ENCODE results near the gene ZBED6.
A peak's percentile ranks its signal among the peaks of the same experiment; 100 is the strongest.
"Not testable (repeated sequence)": the region's sequence is repeated elsewhere in the genome, so short reads cannot be mapped to it uniquely, and the experiment has no call there.

Gene ZBED6

DNA sequence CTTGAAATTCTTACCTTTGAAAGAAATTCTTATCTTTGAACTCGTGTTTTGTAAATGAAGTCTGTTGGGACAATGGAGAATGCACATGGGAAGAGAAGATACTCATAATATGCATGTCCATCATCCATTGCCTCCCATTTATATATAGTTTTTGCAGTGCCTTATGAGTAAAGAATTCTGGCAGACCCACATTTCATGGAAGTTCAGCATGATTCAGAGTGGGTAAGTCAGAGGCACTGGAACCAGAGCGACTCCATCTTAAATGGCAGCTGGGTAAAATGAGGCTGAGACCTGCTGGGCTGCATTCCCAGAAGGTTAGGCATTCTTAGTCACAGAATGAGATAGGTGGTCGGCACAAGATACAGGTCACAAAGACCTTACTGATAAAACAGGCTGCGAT lies 16.6 kb upstream of the ZBED6 start:
- no peak for DNase-seq

DNA sequence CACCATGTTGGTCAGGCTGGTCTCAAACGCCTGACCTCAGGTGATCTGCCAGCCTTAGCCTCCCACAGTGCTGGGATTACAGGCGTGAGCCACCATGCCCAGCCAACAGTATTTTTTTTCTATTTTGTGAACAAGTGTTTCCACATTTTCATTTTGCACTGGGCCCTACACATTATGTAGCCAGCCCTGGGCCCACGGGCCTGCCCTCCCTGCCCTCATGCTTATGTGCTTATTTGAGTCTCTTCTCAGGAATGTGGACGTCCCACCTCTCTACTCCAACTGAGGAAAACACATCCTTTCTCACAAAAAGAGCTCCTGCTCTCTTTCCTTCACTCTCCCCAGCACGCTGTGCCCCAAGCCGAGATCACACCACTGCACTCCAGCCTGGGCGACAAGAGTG lies 13.5 kb upstream of the ZBED6 start:
- DNase-seq = no peak

DNA sequence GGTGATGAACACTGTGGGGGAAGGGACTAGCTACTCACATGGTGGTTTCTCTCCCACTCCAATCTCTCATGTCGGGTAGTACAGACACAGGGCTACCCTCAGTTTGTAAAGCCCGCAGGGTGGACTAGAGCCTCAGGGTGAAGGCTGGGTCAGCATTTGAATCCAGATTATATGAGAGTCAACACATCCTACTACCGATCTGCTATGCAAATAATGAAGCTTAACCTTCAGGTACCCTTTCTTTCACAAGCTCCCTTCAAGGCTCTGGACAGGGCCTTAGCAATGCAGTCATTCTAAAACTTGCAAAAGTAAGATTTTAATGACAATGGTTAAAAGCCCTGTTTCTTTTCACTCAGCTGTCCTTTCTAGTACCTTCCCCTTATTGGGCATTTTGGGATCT lies 5.5 kb upstream of the ZBED6 start:
- DNase-seq = no peak

DNA sequence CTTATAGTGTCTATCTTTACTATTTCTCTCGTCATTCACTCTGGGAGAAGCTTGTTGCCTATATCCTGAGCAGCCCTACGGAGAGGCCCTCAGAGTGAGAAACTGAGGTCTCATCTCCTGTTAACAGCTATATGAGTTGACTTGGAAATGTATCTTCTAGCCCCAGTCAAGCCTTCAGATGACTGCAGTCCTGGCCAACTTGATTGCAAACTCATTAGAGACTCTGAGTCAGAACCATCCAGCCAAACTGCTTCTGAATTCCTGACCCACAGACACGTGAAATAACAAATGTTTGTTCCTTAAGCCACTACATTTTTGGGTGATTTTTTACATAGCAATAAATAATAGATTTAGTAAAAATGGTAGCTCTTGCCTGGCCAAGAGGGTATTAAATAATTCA lies 3.9 kb upstream of the ZBED6 start:
- no peak for DNase-seq

DNA sequence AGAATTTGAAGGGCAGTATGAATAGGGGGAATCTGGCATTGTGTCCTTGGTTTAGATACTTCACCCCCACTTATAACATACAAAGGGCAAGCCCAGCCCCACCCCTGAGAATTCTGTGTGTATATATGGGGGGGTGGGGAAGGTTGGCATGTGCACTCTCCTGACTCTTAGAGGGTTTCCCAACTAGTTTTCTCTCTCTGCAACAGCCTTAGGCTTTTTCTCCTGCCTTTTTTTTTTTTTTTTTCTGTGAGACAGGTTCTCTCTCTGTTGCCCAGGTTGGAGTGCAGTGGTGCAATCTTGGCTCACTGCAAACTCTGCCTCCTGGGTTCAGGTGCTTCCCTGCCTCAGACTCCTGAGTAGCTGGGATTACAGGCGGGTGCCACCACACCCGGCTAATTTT lies 2.9 kb upstream of the ZBED6 start:
- no peak for DNase-seq

DNA sequence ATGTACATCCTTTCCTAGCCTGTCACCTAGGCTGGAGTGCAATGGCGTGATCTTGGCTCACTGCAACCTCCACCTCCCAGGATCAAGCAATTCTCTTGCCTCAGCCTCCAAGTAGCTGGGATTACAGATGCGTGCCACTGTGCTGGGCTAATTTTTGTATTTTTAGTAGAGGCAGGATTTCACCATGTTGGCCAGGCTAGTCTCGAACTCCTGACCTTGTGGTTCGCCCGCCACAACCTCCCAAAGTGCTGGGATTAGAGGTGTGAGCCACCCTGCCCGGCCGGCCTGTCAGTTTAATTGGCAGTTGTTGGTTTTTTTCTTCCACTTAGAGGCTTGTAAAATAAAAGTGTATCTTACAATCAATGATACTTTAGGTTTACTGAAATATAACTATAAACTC lies 1.9 kb upstream of the ZBED6 start:
- DNase-seq = not testable (repeated sequence)

DNA sequence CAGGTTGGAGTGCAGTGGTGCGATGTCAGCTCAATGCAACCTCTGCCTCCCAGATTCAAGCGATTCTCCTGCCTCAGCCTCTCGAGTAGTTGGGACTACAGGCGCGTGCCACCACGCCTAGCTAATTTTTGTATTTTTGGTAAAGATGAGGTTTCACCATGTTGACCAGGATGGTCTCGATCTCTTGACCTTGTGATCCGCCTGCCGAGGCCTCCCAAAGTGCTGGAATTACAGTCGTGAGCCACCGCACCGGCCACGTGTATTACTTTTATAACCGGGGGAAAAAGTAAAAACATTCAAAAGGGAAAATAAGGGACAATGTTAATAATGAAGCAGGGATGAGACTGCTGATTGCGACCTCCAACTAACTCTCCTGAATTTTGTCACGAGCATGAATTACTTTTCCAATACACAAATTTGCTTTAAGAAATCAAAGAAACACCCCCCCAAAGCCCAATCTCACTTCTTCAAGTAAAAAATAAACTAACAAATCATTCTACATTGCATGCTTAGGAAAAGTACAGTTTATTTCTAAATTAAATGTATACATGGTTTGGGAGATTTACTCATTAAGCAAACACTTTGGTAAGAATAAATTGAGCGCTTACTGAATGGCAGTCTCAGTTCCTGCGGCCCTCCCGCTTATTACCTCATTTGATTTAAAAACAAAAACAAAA lies 521 bp upstream of the ZBED6 start:
- no peak for DNase-seq

DNA sequence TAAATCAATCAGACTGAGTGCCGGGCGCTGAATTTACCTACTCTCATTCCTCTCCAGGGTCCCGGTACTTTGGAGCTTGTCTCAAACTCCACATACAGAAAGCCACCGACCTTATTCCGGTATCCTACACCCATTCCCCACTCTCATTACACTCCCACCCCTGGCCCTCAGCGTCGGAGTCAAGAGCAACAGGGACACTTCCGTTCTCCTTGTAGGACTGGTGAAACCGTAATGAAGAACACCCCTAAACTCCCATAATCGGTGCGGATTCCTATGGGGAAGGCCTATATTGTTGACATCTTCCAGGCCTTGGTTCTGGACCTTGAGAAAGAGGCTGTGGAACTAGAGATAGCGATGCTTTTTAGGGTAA lies 798 bp downstream of the ZBED6 start:
- DNase-seq = peak; percentile 53

DNA sequence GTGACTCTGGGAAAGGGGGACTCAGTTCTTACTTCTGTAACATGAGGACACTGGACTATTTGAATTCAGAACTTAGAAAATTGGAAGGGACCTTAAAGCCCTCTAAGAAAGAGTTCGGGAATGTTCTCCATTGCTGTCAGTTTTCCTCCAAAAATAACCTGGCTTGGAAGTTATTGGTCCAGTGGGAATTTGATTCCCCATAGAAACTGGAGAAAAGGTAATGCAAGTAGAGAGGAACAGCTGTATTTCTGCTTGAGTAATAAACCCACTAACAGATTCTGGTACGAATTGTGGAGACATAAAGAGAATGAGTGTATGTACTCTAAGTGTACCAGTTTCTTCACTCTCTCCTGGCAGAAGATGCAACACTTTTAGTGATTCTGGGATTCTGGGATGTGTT lies 1.8 kb downstream of the ZBED6 start:
- no peak for DNase-seq

DNA sequence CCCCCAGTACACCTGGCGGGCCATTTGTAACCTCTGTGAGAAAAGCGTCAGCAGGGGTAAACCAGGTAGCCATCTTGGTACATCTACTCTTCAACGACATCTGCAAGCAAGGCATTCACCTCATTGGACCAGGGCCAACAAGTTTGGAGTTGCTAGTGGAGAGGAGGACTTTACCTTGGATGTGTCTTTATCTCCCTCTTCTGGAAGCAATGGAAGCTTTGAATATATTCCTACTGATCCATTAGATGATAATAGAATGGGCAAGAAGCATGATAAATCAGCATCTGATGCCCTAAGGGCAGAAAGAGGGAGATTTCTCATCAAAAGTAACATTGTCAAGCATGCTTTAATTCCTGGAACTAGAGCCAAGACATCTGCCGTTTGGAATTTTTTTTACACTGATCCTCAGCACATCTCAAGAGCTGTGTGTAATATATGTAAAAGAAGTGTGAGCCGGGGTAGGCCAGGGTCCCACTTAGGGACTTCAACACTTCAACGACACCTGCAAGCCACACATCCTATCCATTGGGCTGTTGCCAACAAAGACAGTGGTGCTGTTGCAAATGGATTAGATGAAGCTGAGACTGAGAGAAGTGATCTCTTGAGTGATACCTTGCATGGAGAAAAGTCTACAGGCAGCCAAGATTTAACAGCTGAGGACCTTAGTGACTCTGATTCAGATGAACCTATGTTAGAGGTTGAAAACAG lies 2.7 kb downstream of the ZBED6 start:
- no peak for DNase-seq

DNA sequence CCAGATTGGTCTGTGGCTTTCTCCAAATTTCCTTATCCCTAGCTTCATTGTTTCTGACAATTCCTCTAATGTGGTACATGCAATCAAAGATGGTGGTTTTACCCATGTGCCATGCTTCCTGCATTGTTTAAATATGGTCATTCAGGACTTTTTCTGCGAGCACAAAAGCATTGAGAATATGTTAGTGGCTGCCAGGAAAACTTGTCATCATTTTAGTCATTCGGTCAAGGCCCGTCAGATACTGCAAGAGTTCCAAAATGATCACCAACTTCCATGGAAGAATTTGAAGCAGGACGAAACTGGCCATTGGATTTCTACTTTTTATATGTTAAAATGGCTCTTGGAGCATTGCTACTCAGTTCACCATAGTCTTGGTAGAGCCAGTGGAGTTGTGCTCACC lies 3.7 kb downstream of the ZBED6 start:
- no peak for DNase-seq

DNA sequence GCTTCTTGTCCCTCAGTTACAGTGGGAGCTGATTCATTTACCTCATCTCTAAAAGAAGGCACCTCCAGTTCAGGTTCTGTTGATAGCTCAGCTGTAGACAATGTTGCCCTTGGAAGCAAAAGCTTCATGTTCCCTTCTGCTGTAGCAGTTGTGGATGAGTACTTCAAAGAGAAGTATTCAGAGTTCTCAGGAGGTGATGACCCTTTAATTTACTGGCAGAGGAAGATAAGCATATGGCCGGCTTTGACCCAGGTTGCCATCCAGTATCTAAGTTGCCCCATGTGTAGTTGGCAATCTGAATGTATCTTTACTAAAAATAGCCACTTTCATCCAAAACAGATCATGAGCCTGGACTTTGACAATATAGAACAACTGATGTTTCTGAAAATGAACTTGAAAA lies 4.5 kb downstream of the ZBED6 start:
- no peak for DNase-seq

DNA sequence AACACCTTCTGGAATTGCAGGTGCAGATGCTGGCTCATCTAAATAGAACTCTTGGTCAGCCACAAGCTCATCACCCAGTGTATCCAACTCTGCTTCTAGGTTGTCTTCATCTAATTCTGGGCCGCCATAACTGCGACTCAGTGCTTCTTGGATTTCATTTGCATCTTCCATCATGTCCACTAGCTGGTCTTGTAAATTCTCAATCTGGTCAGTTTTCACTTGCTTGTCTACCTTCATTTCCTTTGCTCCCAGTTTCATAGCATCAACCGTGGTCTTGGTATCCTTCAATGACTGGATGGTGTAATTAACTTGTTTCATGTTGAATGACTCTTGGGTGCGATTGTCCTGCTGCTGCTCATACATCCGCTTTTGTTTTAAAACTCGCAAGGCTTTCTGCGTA lies 10.3 kb downstream of the ZBED6 start:
- no peak for DNase-seq

DNA sequence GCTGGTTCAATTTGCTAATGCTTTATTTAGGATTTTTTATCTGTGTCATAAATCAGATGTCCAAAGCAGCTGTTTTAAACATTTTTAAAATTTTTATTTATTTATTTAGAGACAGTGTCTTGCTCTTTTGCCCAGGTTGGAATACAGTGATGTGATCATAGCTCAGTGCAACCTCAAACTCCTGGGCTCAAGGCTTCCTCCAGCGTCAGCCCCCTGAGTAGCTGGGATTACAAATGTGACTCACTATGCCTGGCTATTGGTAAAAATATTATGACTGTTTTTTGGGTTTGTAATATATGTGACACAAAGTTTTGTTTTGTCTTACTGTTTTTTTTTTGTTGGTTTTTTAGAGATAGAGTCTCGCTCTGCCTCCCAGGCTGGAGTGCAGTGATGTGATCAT lies 11.8 kb downstream of the ZBED6 start:
- DNase-seq = no peak

DNA sequence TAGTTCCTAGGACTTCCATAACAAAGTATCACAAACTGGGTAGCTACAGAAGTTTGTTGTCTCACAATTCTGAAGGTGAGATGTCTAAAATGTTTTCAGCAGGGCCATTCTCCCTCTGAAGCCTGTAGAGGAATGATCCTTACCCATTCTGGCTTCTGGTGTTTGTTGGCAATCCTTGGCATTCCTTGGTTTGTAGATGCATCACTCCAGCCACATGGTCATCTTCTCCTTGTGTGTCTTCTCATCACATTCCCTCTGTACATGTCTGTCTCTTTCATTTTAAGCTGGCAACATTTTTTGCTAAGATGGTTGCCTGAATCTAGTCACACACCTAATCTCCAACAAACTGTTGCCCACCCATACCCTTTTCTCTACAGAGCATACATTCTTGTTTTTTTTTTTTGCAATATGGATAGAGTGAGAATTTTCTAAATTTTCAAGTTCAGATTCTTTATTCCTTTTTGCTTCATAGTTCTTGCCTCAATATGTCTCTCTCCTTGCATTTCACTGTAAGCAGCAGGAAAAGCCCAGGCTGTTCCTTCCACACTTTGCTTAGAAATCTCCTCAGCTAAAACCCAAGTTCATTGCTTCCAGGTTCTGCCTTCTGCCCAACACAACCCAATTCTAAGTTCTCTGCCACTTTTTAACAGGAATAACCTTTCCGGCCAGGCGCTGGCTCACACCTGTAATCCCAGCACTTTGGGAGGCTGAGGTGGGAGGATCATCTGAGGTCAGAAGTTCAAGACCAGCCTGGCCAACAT lies 18.3 kb downstream of the ZBED6 start:
- DNase-seq = no peak

DNA sequence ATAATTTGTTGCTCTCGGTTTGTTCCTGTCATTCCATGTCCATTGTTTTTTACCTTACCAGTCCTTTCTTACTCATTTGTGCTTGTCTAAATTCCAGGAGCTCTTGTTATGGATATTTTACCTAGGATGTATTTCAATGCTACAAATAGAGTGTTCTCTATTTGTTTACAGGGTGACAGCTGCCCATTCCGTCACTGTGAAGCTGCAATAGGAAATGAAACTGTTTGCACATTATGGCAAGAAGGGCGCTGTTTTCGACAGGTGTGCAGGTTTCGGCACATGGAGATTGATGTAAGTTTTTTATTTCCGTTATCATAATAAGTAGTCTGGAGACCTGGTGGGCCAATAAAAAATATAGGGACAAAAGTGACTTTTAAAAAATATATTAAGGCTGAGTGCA lies 23.0 kb downstream of the ZBED6 start:
- DNase-seq = no peak

DNA sequence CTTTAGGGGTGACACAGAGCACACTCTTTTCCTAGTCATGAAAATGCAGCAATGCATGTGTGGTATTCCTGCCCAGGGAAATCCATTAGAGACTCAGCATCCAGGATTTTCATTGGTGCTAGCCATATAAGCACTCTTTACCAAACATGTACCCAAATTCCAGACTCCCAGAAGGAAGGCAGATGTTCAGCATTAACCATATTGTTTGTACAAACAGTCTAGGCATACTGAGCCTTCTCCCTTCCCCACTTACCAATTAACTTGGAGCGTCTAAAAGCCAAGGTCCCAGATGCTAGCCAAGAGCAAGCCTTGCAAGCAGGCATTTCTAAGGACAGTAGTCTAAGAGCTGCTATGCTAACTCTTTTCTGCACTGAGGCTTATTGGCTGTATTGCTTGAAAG lies 27.9 kb downstream of the ZBED6 start:
- no peak for DNase-seq

DNA sequence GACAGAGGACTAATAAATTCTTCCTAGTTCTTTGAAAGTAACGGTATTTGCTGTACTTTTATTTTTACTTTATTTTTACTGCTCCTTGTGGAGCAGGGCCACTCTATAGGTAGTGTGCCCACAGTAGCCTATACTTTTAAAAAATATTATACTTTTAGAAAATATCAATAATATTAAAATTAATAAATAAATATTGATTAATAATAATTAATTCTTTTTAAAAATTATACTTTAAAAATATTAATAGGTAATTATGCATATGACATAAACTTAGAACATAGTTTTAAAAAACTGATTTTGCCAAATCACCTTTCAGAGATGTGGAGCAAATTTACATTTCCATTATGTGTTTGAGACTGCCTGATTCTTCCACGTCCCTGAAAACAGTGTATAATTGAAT lies 30.8 kb downstream of the ZBED6 start:
- DNase-seq = no peak

DNA sequence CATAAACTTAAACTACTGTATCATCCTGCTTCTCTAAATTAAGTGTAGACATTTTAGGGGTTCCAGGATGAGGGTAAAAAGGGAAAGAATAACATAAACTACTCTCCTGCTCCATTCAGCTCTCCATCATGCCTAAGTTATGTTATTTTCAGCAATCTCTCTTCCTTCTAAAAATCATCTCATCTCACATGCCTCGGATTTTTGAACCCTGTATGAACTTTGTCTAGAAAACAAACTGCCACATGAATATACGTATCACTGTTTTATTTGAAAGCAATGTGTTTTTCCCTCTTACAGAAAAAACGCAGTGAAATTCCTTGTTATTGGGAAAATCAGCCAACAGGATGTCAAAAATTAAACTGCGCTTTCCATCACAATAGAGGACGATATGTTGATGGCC lies 32.6 kb downstream of the ZBED6 start:
- no peak for DNase-seq

DNA sequence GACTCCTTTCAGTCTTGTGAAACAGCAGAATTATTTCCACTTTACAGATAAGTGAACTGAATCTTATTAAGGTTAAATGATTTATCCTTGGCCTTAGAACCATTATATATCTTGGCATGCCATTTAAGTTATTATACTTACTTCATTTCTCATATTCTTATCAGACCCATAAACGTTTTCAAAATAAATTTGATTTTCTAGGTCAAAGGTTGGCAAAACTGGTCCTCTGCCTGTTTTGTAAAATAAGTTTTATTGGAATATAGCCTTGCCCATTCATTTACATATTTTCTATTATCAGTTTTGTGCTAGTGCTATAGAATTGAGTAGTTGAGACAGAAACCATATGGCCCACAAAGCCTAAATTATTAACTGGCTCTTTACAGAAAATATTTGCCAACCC lies 33.1 kb downstream of the ZBED6 start:
- no peak for DNase-seq

DNA sequence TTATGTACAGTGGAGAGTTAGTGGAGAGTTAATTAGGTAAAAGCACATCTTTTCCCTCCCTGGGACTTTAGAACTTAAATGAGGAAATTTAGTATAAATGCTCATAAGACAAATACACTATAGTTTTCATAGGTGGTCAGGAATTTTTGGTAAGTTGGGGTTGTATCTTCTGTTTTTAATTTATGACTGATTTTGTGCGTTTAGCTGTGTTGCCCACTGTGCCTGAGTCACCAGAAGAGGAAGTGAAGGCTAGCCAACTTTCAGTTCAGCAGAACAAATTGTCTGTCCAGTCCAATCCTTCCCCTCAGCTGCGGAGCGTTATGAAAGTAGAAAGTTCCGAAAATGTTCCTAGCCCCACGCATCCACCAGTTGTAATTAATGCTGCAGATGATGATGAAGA lies 33.8 kb downstream of the ZBED6 start:
- not testable (repeated sequence) for DNase-seq

DNA sequence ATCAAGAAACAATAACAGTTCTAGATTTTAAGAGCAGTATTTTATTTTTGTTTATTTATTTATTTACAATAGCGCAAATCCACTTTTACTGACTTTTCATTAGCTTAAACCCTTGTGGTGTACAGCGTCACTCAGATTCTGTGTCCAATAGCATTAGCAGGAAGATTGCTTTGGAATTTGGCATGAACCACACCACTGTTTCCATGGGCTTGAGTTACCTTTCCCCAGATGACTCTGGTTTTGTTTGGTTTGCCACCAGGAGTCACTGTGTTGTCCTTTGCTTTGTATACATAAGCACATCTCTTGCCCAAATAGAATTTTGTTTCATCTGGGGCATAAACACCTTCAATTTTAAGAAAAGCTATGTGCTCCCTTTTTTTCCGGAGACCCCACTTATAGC lies 40.1 kb downstream of the ZBED6 start:
- DNase-seq = no peak

DNA sequence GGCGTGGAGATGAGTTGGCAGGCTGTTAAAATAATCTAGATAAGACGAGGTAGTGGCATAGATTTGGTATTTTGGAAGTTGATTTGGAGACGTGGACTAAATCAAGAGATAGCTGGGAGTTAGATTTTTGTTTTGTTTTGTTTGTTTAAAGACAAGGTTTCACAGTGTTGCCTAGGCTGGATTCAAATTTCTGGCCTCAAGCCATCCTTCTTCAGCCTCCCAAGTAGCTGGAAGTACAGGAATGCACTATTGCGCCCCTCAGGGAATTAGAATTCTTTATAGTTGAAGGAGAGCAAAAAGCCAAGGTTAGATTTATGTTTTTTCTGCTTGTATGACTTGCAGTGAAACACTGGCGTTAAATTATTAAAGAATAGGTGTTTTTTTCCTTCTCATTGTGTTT lies 43.7 kb downstream of the ZBED6 start:
- no peak for DNase-seq

DNA sequence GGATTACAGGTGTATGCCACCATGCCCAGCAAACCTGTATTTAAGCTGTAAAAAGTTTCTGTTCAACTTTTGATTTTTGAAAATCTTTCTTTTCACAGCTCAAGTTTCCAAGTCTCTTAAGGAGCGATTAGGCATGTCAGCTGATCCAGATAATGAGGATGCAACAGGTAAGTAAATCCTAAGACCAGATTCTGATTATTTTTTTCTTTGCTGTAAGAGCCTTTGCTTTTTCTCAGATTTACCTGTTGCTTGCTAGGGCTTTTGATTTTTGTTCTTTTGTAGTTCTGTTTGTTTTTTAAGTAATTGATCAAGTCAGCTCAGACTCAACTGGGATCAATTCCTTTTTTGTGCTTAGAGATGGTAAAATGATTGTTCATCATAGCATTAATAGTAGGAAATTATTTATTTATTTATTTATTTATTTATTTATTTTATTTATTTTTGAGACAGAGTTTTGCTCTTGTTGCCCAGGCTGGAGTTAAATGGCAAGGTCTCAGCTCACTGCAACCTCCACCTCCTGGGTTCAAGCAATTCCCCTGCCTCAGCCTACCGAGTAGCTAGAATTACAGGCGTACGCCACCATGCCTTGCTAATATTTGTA lies 44.9 kb downstream of the ZBED6 start:
- no peak for DNase-seq
